OCI-LY1 (cell line): ENCODE measurements around the gene MINK1.

Experiments
- EZH2 ChIP-seq: fragments of 200-600 bp; sonication (generic), shearing (Covaris generic); IDR thresholded peaks from 2 replicates; pipeline ENCODE4 v1.8.0; 2017; ENCODE audit warnings: borderline replicate concordance, mixed run types, mild to moderate bottlenecking, antibody characterized with exemption, low read length, moderate library complexity, mixed read lengths
- TF ChIP-seq, protein P1 (sequence below): fragments of 200-600 bp; sonication (generic), shearing (Covaris generic); IDR thresholded peaks from 2 replicates; pipeline ENCODE4 v1.5.1; 2017; ENCODE audit warnings: mild to moderate bottlenecking, antibody characterized with exemption, low read length, moderate library complexity, mixed read lengths

GRCh38 chr17:4933646-4934045 is 100.5 kb downstream of the MINK1 start:
- TF ChIP-seq, protein P1, sequence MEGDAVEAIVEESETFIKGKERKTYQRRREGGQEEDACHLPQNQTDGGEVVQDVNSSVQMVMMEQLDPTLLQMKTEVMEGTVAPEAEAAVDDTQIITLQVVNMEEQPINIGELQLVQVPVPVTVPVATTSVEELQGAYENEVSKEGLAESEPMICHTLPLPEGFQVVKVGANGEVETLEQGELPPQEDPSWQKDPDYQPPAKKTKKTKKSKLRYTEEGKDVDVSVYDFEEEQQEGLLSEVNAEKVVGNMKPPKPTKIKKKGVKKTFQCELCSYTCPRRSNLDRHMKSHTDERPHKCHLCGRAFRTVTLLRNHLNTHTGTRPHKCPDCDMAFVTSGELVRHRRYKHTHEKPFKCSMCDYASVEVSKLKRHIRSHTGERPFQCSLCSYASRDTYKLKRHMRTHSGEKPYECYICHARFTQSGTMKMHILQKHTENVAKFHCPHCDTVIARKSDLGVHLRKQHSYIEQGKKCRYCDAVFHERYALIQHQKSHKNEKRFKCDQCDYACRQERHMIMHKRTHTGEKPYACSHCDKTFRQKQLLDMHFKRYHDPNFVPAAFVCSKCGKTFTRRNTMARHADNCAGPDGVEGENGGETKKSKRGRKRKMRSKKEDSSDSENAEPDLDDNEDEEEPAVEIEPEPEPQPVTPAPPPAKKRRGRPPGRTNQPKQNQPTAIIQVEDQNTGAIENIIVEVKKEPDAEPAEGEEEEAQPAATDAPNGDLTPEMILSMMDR, result no peak
- TF ChIP-seq EZH2, result no peak
